ENCODE data around the gene EMC10.
"Not testable (repeated sequence)": the region's sequence is repeated elsewhere in the genome, so short reads cannot be mapped to it uniquely, and the experiment has no call there.

Gene EMC10

DNA sequence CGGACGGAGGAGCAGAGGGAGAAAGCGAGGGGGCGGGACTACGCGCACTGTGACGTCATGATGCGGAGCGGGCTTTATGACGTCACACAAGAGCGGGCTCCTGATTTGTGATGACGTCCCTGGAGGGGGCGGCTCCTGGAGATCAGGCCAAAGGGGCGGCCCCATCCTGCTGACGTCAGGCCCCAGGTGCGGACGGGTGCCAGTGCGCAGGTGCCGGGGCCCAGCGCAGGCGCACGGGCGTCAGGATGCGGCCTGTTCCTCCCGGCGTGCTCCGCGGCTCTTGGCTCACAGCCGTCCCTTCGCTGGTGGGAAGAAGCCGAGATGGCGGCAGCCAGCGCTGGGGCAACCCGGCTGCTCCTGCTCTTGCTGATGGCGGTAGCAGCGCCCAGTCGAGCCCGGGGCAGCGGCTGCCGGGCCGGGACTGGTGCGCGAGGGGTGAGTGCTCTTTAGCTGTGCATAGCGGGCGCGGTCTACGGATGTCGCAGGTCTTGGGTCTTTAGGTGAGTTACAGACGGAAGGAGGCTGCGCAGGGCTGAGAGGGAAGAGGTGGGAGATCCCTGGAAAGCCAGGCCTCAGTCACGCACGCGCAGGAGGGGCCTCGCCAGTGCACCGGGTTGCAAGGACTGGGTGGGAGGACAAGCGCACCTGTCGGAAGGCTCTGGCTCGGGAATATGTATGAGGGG lies at the start of gene EMC10, which contains the start of gene GARIN5A:
Gene EMC10, plus strand, starts transcription at position 284 of the 683 bp plus-strand sequence. Its CDS starts 38 bp downstream, at position 322.
Gene GARIN5A, minus strand, starts transcription at position 625 of the 683 bp plus-strand sequence. Its CDS starts 460 bp downstream, at position 165.
- DNase-seq = peak; percentile 84

DNA sequence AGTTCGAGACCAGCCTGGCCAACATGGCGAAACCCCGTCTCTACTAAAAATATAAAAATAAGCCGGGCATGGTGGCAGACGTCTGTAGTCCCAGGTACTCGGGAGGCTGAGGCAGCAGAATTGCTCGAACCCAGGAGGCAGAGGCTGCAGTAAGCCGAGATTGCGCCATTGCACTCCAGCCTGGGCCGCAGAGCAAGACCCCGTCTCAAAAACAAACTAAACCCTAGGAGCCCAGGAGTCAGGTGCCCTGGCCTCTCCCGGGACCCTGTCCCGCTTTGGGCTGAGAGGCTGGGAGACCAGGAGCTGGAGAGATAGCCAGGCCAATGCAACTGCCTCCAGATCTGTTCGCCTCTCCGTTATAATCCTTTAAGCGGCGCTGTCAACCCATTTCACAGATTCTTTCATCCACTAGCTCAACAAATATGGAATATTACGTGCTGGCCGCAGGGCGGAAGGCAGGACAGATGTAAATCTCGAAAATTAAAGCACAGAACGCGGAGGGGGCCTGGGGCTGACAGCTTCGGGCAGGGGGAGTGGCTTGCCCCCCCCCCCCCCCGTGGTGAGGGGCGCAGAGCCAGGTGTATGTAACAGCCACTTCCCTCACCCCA lies 48.9 kb upstream of the EMC10 start:
- DNase-seq = no peak

DNA sequence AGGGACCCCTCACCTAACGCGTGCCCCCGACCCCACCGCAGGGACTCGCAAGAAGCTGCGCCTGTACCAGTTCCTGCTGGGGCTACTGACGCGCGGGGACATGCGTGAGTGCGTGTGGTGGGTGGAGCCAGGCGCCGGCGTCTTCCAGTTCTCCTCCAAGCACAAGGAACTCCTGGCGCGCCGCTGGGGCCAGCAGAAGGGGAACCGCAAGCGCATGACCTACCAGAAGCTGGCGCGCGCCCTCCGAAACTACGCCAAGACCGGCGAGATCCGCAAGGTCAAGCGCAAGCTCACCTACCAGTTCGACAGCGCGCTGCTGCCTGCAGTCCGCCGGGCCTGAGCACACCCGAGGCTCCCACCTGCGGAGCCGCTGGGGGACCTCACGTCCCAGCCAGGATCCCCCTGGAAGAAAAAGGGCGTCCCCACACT lies 48.3 kb upstream of the EMC10 start:
- DNase-seq = no peak

GRCh38 chr19:50428772-50429463 lies 47.4 kb upstream of the EMC10 start:
- DNase-seq = no peak

- DNase-seq = no peak
Measured at GRCh38 chr19:50430888-50431342, 45.4 kb upstream of the EMC10 start.

DNA sequence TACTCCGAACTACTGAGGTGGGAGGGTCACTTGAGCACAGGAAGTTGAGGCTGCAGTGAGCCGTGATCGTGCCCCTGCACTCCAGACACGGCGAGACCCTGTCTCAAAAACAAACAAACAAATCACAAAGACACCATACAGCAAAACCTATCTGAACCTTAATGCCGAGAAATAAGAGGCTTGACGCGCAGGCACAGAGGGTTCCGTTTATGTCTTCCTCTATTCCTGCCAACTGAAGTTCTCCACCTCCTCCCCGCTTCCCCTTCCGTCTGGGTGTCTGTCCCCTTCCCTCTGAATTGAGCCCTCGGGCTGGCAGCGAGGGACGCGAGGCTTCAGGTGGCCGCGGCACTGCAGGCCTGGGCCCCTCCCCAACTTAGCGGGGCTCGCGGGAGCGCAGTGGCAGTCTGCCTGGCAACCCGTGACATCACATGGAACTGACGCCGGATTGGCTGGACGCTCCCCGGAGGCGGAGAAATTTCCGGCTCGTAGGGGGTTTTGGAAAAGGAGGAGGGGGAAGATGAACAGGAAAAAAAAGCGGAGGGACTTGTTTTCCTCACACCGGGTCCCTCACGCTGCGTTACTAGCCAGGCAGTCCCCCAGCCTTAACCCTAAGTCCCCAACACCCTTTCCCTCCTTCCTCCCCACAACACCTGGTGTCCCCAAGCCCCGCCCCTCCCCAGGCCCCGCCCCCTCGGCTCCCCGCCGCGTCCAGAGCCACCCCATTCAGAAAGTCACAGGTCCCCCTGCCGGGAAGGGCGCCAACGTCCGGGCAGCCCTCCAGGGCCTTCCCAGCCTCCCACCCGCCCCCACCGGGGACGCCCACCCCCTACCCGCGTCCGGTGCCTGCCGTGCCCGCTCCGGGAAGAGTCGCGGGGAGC lies 44.7 kb upstream of the EMC10 start:
- DNase-seq = peak; percentile 62

DNA sequence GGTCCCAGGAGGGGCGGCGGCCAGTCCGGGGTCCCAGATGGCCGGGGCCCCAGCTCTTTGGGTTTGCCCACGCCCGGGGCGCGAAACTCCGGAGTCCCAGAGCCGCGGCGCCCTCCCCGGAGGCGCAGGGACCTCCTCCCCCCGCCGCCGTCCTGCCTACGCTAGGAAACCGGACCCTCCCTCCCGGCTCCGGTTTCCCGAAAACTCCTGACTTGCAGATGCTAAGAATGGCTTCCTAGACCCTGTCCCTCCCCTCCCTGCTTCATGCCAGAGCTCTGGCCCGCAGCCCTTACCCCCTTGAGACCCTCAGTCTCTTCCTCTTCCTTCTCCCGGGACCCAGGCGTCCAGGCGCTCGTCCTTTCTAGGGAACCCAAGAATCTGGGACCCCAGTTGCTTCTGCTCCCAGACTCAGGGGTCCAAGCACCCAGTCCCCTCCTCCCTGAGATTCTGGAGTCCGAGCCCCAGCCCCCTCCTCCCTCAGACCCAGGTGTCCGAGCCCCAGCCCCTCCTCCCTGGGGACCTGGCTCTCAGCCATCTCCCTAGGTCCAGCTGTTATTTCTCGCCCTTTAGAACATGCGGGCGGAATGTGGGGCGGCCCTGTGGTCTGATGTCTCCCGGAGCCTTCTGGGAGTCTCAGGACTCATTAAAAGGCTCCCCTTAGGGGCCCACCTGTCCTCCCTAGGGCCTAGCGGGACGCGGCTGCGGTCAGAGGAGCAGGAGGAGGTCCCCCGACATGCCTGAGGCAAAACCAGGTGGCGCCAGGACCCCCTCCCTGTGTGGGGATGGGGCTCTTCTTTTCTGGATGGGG lies 43.9 kb upstream of the EMC10 start, which contains the start of gene MYBPC2:
Gene MYBPC2, plus strand, starts transcription at position 672 of the 808 bp plus-strand sequence. Its CDS starts 62 bp downstream, at position 734.
- no peak for DNase-seq

- no peak for DNase-seq
Measured at GRCh38 chr19:50433201-50434180, 42.8 kb upstream of the EMC10 start.

GRCh38 chr19:50434525-50434924 lies 41.8 kb upstream of the EMC10 start:
- DNase-seq = no peak

- no peak for DNase-seq
Measured at GRCh38 chr19:50435221-50435620, 41.1 kb upstream of the EMC10 start.

DNA sequence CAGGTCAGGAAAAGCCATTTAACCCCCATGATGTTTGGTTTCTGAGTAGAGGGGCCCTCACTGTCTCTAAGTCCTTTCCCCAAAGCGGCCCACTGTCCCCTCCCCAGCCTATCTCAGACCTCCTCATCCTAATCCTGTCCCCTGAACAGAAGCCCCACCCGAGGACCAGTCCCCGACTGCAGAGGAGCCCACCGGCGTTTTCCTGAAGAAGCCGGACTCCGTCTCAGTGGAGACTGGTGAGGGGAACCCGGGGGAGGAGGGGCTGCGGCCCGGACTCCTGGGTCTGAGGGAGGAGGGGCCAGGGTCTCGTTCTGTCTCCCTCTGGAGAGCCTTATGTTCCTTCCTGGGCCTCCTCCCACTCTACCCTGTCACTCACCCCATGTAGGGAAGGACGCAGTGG lies 40.7 kb upstream of the EMC10 start:
- no peak for DNase-seq

DNA sequence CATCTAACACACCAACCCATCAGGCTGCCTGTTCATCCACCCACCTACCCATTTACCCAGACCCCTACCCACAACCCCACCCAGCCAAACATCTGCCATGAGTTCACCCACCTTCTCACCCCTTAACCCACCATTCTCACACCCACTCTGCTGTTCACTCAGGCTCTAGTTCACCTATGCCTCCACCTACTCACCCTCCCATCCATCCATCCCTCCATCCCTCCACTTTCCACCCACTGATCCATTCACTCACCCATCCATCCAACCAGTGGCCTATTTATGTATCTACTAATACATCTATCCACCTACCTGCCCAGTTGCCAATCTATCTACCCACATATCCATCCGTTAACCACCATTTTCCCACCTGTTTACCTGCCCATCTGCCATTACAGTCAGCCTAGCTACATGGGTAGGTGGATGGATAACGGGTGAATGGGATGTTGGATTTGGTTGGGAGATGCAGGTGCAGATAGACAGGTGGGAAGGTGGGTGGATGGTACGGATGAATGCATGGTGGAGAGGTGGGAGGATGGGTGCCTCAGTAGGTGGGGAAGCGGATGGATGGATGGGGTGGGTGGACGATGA lies 38.4 kb upstream of the EMC10 start:
- DNase-seq = no peak

DNA sequence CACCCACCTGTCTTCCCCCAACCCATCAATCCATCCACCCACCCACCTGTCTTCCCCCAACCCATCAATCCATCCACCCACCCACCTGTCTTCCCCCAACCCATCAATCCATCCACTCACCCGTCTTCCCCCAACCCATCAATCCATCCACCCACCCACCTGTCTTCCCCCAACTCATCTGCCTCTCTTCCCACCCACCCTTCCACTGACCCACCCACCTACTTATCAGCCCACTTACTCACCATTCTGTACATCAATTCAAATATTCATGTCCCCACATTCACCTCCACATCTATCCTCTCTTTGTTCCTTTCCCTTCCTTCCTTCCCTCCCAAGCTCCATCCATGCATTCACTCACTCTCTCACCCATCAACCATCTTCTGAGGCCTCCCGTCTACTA lies 37.2 kb upstream of the EMC10 start:
- DNase-seq = not testable (repeated sequence)

GRCh38 chr19:50444059-50444458 lies 32.2 kb upstream of the EMC10 start:
- no peak for DNase-seq

GRCh38 chr19:50447053-50447452 lies 29.3 kb upstream of the EMC10 start:
- no peak for DNase-seq

DNA sequence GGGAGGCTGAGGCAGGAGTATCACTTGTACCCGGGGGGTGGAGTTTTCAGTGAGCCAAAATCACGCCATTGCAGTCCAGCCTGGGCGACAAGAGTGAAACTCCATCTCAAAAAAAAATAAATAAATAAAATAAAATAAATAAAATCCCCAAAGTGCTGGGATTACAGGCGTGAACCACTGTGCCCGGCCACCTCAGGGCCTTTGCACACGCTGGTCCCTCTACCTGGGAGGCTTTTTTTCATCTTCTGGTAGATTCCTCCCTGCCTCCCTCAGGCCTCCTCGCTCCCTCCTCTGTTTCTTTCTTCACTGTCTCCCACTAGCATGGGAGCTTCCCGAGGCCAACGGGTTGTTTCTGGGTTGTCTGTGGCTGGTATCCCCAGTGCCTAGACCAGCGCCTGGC lies 28.6 kb upstream of the EMC10 start:
- DNase-seq = no peak

- no peak for DNase-seq
Measured at GRCh38 chr19:50449236-50449899, 26.9 kb upstream of the EMC10 start.

- no peak for DNase-seq
Measured at GRCh38 chr19:50450369-50451222, 25.7 kb upstream of the EMC10 start.

GRCh38 chr19:50451223-50451534 lies 25.1 kb upstream of the EMC10 start:
- no peak for DNase-seq
